ENCODE results near the gene PSME1. TPM values are rescaled to one million over a fixed set of nuclear protein-coding genes. Genes with fewer than 3 reads are reported as not detected.

The PSME1 gene
- total RNA-seq, 1 experiment from 2014 or later = 76.8 TPM

GRCh38 chr14:24093901-24094840 is 41.8 kb upstream of the PSME1 start, which contains the start of gene PCK2 (continued):
- TF ChIP-seq ZNF396 (CRISPR knock-in tag; IDR thresholded peaks at IDR 0.05; ENCODE audit: borderline replicate concordance) (no peak), AFF4 (CRISPR knock-in tag; IDR thresholded peaks at IDR 0.05; ENCODE audit: borderline replicate concordance) (0 out of 2 replicates have a peak, but pooled peaks have one; percentile 76), ZNF121 (CRISPR knock-in tag; IDR thresholded peaks at IDR 0.05) (no peak), MXD4 (CRISPR knock-in tag; IDR thresholded peaks at IDR 0.05; ENCODE audit: borderline replicate concordance) (no peak), GRHL2 (CRISPR knock-in tag; IDR thresholded peaks at IDR 0.05; ENCODE audit: insufficient replicate concordance, severe bottlenecking) (no peak), ZBTB43 (CRISPR knock-in tag; IDR thresholded peaks at IDR 0.05) (0 out of 2 replicates have a peak, but pooled peaks have one; percentile 73), STAT6 (CRISPR knock-in tag; conservative IDR thresholded peaks at IDR 0.05; ENCODE audit: low read depth) (no peak), GABPB1 (CRISPR knock-in tag; IDR thresholded peaks at IDR 0.05) (peak; percentile 100), HMGA2 (CRISPR knock-in tag; IDR thresholded peaks at IDR 0.05) (no peak), ATF3 (CRISPR knock-in tag; conservative IDR thresholded peaks at IDR 0.05) (no peak), ZNF281 (CRISPR knock-in tag; IDR thresholded peaks at IDR 0.05) (peak; percentile 43; the same call in 1 of the 2 replicates), NFYB (CRISPR knock-in tag; conservative IDR thresholded peaks at IDR 0.05; ENCODE audit: low read depth) (peak; percentile 29; the same call in 1 of the 2 replicates), ZNF263 (CRISPR knock-in tag; IDR thresholded peaks at IDR 0.05; ENCODE audit: low read depth) (peak; percentile 16; the same call in 1 of the 2 replicates), EMX1 (CRISPR knock-in tag; IDR thresholded peaks at IDR 0.05) (0 out of 2 replicates have a peak, but pooled peaks have one; percentile 3), NFATC4 (CRISPR knock-in tag; IDR thresholded peaks at IDR 0.05) (peak; percentile 76; the same call in 1 of the 2 replicates), ZNF219 (CRISPR knock-in tag; IDR thresholded peaks at IDR 0.05; ENCODE audit: borderline replicate concordance) (no peak), ZNF317 (CRISPR knock-in tag; IDR thresholded peaks at IDR 0.05; ENCODE audit: borderline replicate concordance, low read depth) (no peak), FOXJ3 (CRISPR knock-in tag; IDR thresholded peaks at IDR 0.05; ENCODE audit: borderline replicate concordance) (no peak), CTCF (IDR thresholded peaks at IDR 0.05) (no peak), JAZF1 (CRISPR knock-in tag; IDR thresholded peaks at IDR 0.05) (no peak), ZNF423 (CRISPR knock-in tag; IDR thresholded peaks at IDR 0.05) (no peak)

Measured in WTC11 (cell line).